GM19240 (cell line): Measurements from ENCODE around the gene CEP104.

Source experiments
- DNase-seq: peaks from one replicate; pipeline ENCODE4 v3.0.0; 2011; ENCODE audit warnings: low spot score; ENCODE audit not compliant: insufficient read length

The CEP104 gene

GRCh38 chr1:3856923-3857790 is at the start of gene CEP104, which contains the start of gene DFFB:
TSS of gene CEP104 (minus strand) at chr1:3857211. CDS start at chr1:3852407, 4,804 bp downstream.
TSS of gene DFFB (plus strand) at chr1:3857476. CDS start at chr1:3857604, 128 bp downstream.
- peak; percentile 100 for DNase-seq

GRCh38 chr1:3906672-3907020 is 49.6 kb upstream of the CEP104 start:
- no peak for DNase-seq

GRCh38 chr1:3905953-3906671 is 49.1 kb upstream of the CEP104 start:
- DNase-seq, result no peak

GRCh38 chr1:3905266-3905952 is 48.4 kb upstream of the CEP104 start:
- DNase-seq, result no peak

- DNase-seq, result no peak
These were observed 47.8 kb upstream of the CEP104 start for GRCh38 chr1:3904843-3905185.

- no peak for DNase-seq
These were observed 47.2 kb upstream of the CEP104 start for GRCh38 chr1:3904006-3904842.

GRCh38 chr1:3903141-3904005 is 46.4 kb upstream of the CEP104 start:
- DNase-seq, result no peak

- DNase-seq, result no peak
These were observed 45.6 kb upstream of the CEP104 start for GRCh38 chr1:3902571-3903091.

- DNase-seq, result no peak
These were observed 45.1 kb upstream of the CEP104 start for GRCh38 chr1:3902111-3902511.

- DNase-seq, result peak; percentile 88
These were observed 44.0 kb upstream of the CEP104 start for GRCh38 chr1:3900969-3901529.

- DNase-seq, result peak; percentile 81
These were observed 43.3 kb upstream of the CEP104 start, which contains the start of gene C1orf174 for GRCh38 chr1:3900150-3900968. TSS of gene C1orf174 (minus strand) at chr1:3900272. CDS start at chr1:3900186, 86 bp downstream.

GRCh38 chr1:3899754-3900149 is 42.7 kb upstream of the CEP104 start:
- DNase-seq, result peak; percentile 39

GRCh38 chr1:3898994-3899753 is 42.2 kb upstream of the CEP104 start:
- DNase-seq, result no peak

GRCh38 chr1:3898475-3898735 is 41.4 kb upstream of the CEP104 start:
- DNase-seq, result no peak

GRCh38 chr1:3896396-3897000 is 39.5 kb upstream of the CEP104 start:
- DNase-seq, result no peak

- DNase-seq, result no peak
These were observed 38.9 kb upstream of the CEP104 start for GRCh38 chr1:3895951-3896325.

- DNase-seq, result no peak
These were observed 38.4 kb upstream of the CEP104 start for GRCh38 chr1:3895279-3895950.
